NB4 (cell line): ENCODE data around the gene SPIN2A.
"Not testable (repeated sequence)": the region's sequence is repeated elsewhere in the genome, so short reads cannot be mapped to it uniquely, and the experiment has no call there.

Source experiments
- DNase-seq: peaks from one replicate; pipeline ENCODE4 v3.0.0; 2010; ENCODE audit warnings: low read depth
- H3K4me3 ChIP-seq: one replicate; pipeline ENCODE4 v1.5.1; 2011; ENCODE audit warnings: mild to moderate bottlenecking, low read depth, low read length, moderate library complexity
- MYC ChIP-seq: IDR thresholded peaks from 2 replicates; pipeline ENCODE4 v1.6.1; 2011; ENCODE audit warnings: low read depth, low read length
- POLR2A ChIP-seq: IDR thresholded peaks from 2 replicates; pipeline ENCODE4 v1.6.1; 2011; ENCODE audit warnings: mild to moderate bottlenecking; ENCODE audit not compliant: insufficient read length; ENCODE audit errors: extremely low read depth
- TF ChIP-seq, protein P1 (sequence below): IDR thresholded peaks from 2 replicates; pipeline ENCODE4 v1.6.1; 2011; ENCODE audit warnings: low read depth, low read length
- TF ChIP-seq, protein P2 (sequence below): IDR thresholded peaks from one replicate; pipeline ENCODE4 v1.5.1; 2012; ENCODE audit warnings: low read depth, low read length

Gene SPIN2A

DNA sequence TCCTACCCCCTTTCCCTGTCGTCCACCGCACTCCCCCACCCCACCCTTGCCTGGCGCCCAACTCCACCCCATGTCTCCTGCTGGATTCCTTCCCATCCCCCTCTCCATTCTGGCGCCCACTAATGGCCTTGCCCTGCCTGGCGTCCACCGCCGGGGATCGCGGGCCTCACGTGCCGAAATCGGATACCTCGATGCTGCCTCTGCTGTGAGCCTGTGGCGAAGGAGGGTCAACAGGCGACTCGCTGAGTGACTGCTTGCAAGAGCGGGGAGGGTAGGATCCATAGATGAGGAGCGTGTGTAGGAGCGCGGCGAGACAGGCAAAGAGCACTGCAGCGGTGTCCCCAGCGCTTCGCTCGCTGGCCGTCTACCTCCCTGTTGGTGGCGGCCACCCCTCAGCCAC is at the start of gene SPIN2A:
Gene SPIN2A, minus strand, starts transcription at position 325 of the 400 bp plus-strand sequence. CDS start 800 bp downstream, outside the sequence.
- not testable (repeated sequence) for DNase-seq

DNA sequence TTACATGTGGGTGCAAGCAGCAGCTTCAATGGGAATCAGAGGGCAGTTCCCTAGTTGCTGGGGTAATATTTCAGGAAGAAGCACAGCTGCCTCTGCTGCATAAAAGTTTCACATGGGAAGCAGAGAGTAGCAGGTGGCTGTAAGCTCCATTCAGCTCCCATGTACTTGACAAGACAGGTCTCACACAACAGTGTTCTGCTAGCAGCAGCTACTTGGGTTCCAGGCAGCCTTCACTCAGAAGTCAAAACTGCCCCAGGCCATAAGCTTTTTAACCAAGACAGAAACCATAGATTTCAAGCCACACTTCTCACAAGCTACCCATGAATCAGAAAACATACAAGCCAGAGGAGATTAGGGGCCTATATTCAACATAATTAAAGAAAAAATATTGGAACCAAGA is 41.4 kb upstream of the SPIN2A start:
- no peak overlapping the region for H3K4me3 ChIP-seq
- TF ChIP-seq, protein P1, sequence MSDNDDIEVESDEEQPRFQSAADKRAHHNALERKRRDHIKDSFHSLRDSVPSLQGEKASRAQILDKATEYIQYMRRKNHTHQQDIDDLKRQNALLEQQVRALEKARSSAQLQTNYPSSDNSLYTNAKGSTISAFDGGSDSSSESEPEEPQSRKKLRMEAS: no peak
- TF ChIP-seq POLR2A: no peak
- TF ChIP-seq, protein P2, sequence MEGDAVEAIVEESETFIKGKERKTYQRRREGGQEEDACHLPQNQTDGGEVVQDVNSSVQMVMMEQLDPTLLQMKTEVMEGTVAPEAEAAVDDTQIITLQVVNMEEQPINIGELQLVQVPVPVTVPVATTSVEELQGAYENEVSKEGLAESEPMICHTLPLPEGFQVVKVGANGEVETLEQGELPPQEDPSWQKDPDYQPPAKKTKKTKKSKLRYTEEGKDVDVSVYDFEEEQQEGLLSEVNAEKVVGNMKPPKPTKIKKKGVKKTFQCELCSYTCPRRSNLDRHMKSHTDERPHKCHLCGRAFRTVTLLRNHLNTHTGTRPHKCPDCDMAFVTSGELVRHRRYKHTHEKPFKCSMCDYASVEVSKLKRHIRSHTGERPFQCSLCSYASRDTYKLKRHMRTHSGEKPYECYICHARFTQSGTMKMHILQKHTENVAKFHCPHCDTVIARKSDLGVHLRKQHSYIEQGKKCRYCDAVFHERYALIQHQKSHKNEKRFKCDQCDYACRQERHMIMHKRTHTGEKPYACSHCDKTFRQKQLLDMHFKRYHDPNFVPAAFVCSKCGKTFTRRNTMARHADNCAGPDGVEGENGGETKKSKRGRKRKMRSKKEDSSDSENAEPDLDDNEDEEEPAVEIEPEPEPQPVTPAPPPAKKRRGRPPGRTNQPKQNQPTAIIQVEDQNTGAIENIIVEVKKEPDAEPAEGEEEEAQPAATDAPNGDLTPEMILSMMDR: no peak
- TF ChIP-seq MYC: no peak
- no peak for DNase-seq

More for the DNA sequence above, at the start of gene SPIN2A:
- H3K4me3 ChIP-seq: not testable (repeated sequence)

DNA sequence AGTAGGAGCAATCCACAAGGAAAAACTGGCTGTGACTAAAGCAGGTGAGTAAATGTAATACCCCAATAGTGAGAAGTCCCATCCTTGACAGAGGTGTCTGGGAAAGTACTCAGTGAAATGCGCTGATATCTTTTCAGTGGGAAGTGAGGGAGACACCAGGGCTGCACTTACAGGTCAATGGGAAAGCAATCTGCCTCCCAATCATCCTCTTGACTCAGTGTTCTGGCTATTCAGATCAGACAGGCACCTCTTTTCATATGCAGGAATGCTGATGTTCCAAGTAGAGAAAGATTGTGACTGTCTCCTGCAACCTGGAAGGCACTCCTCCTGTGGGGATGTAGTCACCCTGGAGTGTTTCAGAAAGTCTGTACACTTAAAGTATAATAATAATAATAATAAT is 39.9 kb upstream of the SPIN2A start:
- H3K4me3 ChIP-seq: no peak overlapping the region
- TF ChIP-seq, protein P2: no peak
- TF ChIP-seq MYC (no peak), POLR2A (no peak)
- TF ChIP-seq, protein P1: no peak
- no peak for DNase-seq

DNA sequence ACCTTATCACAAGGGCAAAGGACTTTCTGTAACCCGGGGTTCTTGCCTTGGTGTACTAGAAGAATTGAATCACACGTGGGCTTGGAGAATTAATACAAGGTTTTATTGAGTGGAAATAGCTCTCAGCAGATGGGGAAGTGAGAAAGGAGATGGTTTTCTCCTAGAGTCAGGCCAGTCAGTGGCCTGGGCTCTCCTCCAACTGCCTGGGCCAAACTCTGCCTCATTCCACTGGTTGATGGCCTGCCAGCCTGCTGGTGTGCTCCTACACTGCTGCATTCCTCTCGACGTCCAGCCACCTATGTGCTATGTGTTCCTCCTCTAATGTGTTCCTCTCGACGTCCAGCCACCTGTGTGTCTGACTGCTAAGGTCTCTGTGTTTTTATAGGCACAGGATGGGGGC is 35.3 kb upstream of the SPIN2A start:
- TF ChIP-seq POLR2A: no peak
- TF ChIP-seq MYC: no peak
- TF ChIP-seq, protein P2: no peak
- TF ChIP-seq, protein P1: no peak
- no peak overlapping the region for H3K4me3 ChIP-seq
- DNase-seq: no peak

DNA sequence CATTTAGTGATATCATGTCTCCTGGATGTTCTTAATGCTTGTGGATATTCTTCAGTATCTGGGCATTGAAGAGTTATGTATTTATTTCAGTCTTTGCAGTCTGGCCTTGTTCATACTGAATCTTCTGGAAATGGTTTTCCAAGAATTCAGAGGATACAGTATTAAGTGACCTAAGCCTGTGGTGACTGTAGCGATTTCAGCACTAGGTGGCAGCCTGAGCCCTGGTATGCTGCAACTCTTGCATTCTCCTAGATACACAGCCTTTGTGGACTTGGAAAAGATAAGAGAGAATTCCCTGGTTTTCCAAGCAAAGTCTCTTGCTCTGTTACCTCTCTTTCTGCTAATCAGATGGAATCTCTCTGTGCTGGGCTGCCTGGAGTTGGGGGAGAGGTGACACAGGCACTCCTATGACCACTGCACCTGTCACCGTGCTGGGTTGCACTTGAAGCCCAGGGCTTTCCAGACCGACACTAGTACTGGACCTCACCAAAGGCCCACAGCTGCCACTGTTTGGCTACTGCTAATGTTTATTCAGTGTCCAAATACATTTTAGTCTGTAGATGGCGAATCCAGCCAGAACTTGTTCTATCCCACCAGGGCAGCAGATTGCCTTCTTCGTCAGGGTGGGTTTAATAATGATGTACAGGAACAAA is 19.3 kb upstream of the SPIN2A start:
- H3K4me3 ChIP-seq: no peak overlapping the region
- peak; percentile 38 for DNase-seq
- TF ChIP-seq, protein P1: no peak
- TF ChIP-seq, protein P2: peak; percentile 38

DNA sequence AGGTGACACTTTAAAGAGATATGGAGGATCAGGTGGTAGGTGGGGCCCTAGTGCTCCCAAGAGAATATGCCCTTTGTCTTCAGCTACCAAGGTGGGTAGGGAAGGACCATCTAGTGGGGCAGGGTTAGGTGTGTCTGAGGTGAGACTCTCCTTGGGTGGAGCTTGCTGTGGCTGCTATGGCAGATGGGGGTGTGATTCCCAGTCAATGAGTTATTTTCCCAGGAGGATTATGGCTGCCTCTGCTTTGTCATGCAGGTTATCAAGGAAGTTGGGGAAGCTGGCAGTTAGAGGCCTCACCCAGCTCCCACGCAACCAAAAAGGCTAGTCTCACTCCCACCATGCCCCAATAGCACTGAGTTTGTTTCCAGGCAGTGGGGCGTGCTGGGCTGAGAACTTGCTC is 18.0 kb upstream of the SPIN2A start:
- DNase-seq: peak; percentile 41
- no peak overlapping the region for H3K4me3 ChIP-seq
- TF ChIP-seq, protein P2: no peak
- TF ChIP-seq POLR2A (no peak), MYC (no peak)
- TF ChIP-seq, protein P1: no peak

DNA sequence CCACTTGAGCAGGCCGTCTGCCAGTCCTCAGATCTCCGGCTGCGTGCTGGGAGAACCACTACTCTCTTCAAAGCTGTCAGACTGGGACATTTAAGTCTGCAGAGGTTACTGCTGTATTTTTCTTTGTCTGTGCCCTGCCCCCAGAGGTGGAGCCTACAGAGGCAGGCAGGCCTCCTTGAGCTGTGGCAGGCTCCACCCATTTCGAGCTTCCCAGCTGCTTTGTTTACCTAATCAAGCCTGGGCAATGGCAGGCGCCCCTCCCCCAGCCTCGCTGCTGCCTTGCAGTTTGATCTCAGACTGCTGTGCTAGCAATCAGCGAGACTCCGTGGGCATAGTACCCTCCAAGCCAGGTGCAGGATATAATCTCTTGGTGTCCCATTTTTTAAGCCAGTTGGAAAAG is 15.0 kb upstream of the SPIN2A start:
- H3K4me3 ChIP-seq, DNase-seq: not testable (repeated sequence)
